Measurements from ENCODE around the gene BMPR1A.
"Not testable (repeated sequence)": the region's sequence is repeated elsewhere in the genome, so short reads cannot be mapped to it uniquely, and the experiment has no call there.

BMPR1A gene

DNA sequence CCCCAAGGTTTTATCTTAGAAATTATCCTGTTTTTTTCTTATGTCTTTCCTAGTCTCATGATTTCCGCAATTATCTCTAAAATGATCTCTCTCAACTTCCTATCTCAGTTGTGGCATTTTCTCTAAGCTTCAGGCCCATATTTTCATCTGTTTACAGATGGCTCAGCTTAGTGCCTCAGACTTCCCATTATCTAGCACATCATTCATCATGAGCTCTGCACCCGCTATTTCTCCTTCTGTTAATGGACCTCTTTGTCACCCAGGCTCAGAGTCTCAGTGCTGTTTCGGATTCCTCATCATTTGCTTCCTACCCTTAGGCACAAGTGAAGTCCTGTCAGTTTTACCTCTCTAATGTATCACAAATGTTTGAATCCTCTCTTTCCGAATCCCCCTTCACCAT is 84.1 kb downstream of the BMPR1A start:
- DNase-seq (ENCODE audit: extremely low read depth, low read depth) = no peak
- TF ChIP-seq, protein P1, sequence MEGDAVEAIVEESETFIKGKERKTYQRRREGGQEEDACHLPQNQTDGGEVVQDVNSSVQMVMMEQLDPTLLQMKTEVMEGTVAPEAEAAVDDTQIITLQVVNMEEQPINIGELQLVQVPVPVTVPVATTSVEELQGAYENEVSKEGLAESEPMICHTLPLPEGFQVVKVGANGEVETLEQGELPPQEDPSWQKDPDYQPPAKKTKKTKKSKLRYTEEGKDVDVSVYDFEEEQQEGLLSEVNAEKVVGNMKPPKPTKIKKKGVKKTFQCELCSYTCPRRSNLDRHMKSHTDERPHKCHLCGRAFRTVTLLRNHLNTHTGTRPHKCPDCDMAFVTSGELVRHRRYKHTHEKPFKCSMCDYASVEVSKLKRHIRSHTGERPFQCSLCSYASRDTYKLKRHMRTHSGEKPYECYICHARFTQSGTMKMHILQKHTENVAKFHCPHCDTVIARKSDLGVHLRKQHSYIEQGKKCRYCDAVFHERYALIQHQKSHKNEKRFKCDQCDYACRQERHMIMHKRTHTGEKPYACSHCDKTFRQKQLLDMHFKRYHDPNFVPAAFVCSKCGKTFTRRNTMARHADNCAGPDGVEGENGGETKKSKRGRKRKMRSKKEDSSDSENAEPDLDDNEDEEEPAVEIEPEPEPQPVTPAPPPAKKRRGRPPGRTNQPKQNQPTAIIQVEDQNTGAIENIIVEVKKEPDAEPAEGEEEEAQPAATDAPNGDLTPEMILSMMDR (IDR thresholded peaks at IDR 0.05; ENCODE audit: low read depth, low read length) = no peak

DNA sequence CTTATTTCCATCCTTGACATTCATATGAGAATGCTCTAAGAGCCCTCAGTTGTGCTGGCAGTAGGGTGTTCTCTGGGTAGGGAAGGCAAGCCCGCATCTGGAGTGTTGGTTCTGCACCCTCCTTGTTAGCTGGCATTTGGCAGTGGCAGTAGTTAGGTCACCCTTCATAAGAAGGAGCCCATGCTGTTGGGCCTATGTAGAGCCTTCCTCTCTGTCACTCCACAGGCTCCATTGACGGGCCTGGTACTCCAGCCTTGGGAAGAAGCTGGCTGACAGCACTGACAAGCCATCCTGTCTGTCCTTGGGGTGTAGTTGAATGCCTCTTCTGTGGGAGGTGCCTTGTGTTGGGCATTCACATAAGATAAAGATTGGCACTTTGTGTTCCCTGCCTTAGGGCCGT is 89.7 kb downstream of the BMPR1A start:
- TF ChIP-seq, protein P1 (IDR thresholded peaks at IDR 0.05; ENCODE audit: low read depth, low read length) = no peak
- DNase-seq (ENCODE audit: extremely low read depth, low read depth) = no peak

DNA sequence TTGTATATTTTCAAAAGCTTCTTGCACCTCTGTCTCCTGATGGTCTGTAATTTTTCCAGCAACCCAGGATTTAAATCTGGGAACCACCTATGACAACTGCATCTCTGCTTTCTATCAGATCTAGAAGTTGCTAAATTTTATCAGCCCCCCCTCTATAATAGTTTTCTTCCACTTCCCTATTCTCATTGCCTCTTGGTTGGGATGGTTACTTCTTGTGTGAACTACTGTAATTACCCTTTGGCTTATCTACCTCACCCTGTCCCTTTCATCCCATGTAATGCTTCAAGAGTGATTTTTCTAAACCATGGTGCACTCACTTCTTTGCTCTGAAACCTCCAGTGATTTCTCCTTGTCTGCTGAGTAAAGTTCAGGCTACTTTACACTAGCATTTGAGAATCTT is 92.3 kb downstream of the BMPR1A start:
- TF ChIP-seq, protein P1 (IDR thresholded peaks at IDR 0.05; ENCODE audit: low read depth, low read length) = no peak
- no peak for DNase-seq (ENCODE audit: extremely low read depth, low read depth)

DNA sequence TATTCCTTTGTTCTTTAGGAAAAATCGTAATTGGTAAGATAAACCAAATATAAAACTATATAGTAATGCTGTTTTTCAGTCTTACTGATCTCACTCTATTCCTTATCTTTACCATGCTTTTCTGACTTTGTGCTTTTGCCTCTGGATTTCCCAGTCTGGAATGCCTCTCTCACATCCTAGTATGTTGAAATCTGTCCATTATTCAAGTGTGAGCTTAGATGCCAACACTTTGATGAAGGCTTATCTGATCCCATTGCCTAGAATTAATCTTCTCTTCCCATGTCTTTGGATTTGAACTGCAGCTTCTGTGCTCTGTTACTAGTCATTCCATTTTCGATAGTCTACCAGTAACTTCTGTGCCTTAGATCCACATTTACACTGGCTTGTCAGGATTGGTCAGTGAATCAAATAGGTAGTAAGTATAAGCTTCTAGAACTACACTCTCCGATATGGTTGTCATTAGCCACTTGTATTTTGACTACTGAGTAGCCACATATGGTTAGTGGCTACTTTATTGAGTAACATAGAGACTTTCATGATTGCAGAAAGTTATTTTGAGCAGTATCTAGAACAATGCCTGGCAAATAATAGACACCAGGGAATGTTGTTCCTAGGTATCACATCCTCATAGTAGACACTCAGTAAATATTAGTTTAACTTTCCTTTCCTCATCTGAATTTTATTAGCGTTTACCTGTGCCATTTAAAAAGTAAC is 92.9 kb downstream of the BMPR1A start:
- TF ChIP-seq, protein P1 (IDR thresholded peaks at IDR 0.05; ENCODE audit: low read depth, low read length) = no peak
- DNase-seq (ENCODE audit: extremely low read depth, low read depth) = no peak

DNA sequence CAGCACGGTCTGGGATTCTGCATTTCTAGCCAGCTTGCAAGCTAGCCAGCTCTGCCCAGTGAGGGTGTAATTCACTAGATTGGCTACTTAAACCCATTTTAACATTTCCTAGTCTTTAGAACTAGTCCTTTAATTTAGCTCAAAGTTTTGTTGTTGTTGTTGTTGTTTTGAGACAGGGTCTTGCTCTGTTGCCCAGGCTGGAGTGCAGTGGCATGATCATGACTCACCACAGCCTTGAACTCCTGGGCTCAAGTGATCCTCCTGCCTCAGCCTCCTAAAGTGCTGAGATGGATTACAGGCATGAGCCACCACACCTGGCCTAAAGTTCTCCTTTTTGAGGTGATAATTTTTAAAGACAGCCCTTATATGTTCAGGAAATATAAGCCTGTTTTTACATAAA is 94.1 kb downstream of the BMPR1A start:
- no peak for DNase-seq (ENCODE audit: extremely low read depth, low read depth)
- TF ChIP-seq, protein P1 (IDR thresholded peaks at IDR 0.05; ENCODE audit: low read depth, low read length) = no peak

DNA sequence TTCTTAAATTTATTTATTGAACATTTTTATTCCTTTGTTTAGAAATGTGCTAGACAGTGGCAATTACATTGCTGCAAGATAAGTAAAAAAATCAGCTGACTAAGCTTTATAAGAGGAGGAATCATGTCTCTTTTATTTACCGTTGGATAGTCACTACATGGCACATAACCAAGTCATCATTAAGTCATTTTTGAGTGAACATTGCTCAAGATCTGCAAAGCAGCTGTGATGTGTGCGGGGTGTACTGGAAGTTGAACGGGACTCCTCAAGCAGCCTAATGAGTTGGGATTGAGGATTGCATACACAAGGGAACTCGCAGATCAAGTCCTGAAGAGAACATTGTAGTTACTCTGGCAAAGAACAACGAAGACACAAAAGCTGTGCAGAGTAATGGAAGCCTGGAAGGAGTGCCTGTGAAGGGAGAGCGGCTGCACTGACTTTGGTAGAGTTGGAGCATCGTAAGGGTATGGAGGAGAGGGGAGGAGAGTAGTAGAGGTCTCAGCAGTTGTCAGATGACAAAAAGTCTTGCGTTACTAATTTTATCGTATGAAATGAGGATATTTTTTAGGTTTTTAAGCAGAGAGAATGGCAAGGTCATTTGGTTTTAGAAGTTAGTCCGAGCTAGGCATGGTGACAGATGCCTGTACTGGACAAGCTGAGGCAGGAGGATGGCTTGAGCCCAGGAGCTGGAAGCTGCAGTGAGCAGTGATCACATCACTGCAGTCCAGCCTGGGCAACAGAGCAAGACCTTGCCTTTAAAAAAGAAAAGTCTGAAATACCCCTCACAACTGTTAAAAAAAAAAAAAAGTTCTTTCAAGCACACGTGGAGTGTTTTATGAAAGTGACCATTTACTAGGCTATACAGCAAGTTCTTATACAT is 95.1 kb downstream of the BMPR1A start:
- peak; percentile 74 for DNase-seq (ENCODE audit: extremely low read depth, low read depth)
- TF ChIP-seq, protein P1 (IDR thresholded peaks at IDR 0.05; ENCODE audit: low read depth, low read length) = no peak

DNA sequence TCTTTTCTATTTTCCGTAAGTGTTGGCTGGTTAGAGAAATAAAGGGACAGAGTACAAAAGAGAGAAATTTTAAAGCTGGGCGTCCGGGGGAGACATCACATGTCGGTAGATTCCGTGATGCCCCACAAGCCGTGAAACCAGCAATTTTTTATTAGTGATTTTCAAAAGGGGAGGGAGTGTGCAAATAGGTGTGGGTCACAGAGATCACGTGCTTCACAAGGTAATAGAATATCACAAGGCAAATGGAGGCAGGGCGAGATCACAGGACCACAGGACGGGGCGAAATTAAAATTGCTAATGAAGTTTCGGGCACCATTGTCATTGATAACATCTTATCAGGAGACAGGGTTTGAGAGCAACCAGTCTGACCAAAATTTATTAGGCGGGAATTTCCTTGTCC is 97.2 kb downstream of the BMPR1A start:
- DNase-seq (ENCODE audit: extremely low read depth, low read depth) = not testable (repeated sequence)
